Osteoblast (primary cell): ENCODE data around the gene FAM228B. TPM values are rescaled to one million over a fixed set of nuclear protein-coding genes. Genes with fewer than 3 reads are reported as not detected.
A peak's percentile ranks its signal among the peaks of the same experiment; 100 is the strongest.
"Not testable (repeated sequence)": the region's sequence is repeated elsewhere in the genome, so short reads cannot be mapped to it uniquely, and the experiment has no call there.

Experiments used
- DNase-seq: peaks from one replicate; pipeline ENCODE4 v3.0.0; 2011; ENCODE audit warnings: low spot score, mixed read lengths; ENCODE audit not compliant: insufficient read length; ENCODE audit errors: missing footprints
- H2AFZ ChIP-seq: 2 replicates; pipeline ENCODE4 v1.6.0; 2011; ENCODE audit warnings: mild to moderate bottlenecking, low read length
- H3K27ac ChIP-seq: 2 replicates; pipeline ENCODE4 v1.5.1; 2011; ENCODE audit warnings: mild to moderate bottlenecking, low read depth, low read length, moderate library complexity
- H3K27me3 ChIP-seq: 2 replicates; pipeline ENCODE4 v1.6.0; 2012; ENCODE audit warnings: mild to moderate bottlenecking, control low read depth, inconsistent platforms, low read length, moderate library complexity; ENCODE audit not compliant: insufficient read depth
- H3K36me3 ChIP-seq: 2 replicates; pipeline ENCODE4 v1.5.1; 2011; ENCODE audit warnings: mild to moderate bottlenecking, low read length, control low read depth, moderate library complexity; ENCODE audit not compliant: insufficient read depth
- H3K4me1 ChIP-seq: 2 replicates; pipeline ENCODE4 v1.5.1; 2011; ENCODE audit warnings: mild to moderate bottlenecking, low read length, control low read depth, moderate library complexity; ENCODE audit not compliant: insufficient read depth
- H3K4me2 ChIP-seq: 2 replicates; pipeline ENCODE4 v1.6.0; 2011; ENCODE audit warnings: mild to moderate bottlenecking, low read length; ENCODE audit not compliant: insufficient read depth
- H3K4me3 ChIP-seq: fragments of 200-600 bp; sonication (generic); 3 replicates; pipeline ENCODE4 v1.5.1; 2012; ENCODE audit warnings: mild to moderate bottlenecking, low read length, inconsistent platforms; ENCODE audit not compliant: insufficient read depth
- H3K79me2 ChIP-seq: 2 replicates; pipeline ENCODE4 v1.6.0; 2012; ENCODE audit warnings: mild to moderate bottlenecking, low read length, control low read depth, inconsistent platforms; ENCODE audit not compliant: insufficient read depth
- H3K9me3 ChIP-seq: 2 replicates; pipeline ENCODE4 v1.5.1; 2011; ENCODE audit warnings: low read depth, low read length, control low read depth
- H4K20me1 ChIP-seq: 2 replicates; pipeline ENCODE4 v1.6.0; 2012; ENCODE audit warnings: mild to moderate bottlenecking, low read length, control low read depth; ENCODE audit not compliant: insufficient read depth
- CTCF ChIP-seq: IDR thresholded peaks from 2 replicates; pipeline ENCODE4 v1.5.1; 2011; ENCODE audit warnings: mild to moderate bottlenecking, low read depth, low read length, moderate library complexity; ENCODE audit errors: extremely low read depth
- total RNA-seq: library from RNA; depleted of rRNA; stranded (reverse); fragments of >200 nt; gene quantifications from 2 replicates; pipeline ENCODE4 v1.2.3, GENCODE V29; 2012

The FAM228B gene
- total RNA-seq, 1 donor = 11.6 TPM

DNA sequence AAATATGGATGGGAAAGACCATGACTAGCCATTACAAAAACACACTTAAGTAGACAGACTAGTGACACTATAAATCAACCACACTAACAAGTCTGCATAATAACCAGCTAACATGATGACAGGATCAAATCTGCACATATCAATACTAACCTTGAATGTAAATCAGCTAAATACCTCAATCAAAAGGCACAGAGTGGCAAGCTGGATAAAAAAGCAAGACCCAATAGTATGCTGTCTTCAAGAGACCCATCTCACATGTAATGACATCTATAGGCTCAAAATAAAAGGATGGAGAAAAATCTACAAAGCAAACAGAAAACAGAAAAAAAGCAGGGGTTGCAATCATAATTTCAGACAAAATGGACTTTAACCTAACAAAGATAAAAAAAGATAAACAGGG lies 16.5 kb upstream of the FAM228B start:
- no peaks in the 10 kb centered on the region for H4K20me1 ChIP-seq
- no peaks in the 10 kb centered on the region for H3K79me2 ChIP-seq
- no peak for DNase-seq
- no peaks in the 10 kb centered on the region for H3K9me3 ChIP-seq
- no peaks in the 10 kb centered on the region for H3K36me3 ChIP-seq
- TF ChIP-seq CTCF = no peak
- no peak overlapping the region for H3K27ac ChIP-seq
- no peak overlapping the region for H3K4me2 ChIP-seq
- H3K4me3 ChIP-seq = no peak overlapping the region
- peaks cover 17% of the 10 kb centered on the region for H3K4me1 ChIP-seq
- H2AFZ ChIP-seq = no peak overlapping the region
- no peaks in the 10 kb centered on the region for H3K27me3 ChIP-seq

GRCh38 chr2:24107336-24107735 lies 15.9 kb upstream of the FAM228B start:
- DNase-seq = no peak
- no peaks in the 10 kb centered on the region for H3K79me2 ChIP-seq
- no peak overlapping the region for H3K27ac ChIP-seq
- no peak for TF ChIP-seq CTCF
- H3K4me2 ChIP-seq = no peak overlapping the region
- H3K27me3 ChIP-seq = no peaks in the 10 kb centered on the region
- H4K20me1 ChIP-seq = no peaks in the 10 kb centered on the region
- no peaks in the 10 kb centered on the region for H3K9me3 ChIP-seq
- peaks cover 19% of the 10 kb centered on the region for H3K4me1 ChIP-seq
- H3K4me3 ChIP-seq = no peak overlapping the region
- H3K36me3 ChIP-seq = no peaks in the 10 kb centered on the region
- no peak overlapping the region for H2AFZ ChIP-seq

DNA sequence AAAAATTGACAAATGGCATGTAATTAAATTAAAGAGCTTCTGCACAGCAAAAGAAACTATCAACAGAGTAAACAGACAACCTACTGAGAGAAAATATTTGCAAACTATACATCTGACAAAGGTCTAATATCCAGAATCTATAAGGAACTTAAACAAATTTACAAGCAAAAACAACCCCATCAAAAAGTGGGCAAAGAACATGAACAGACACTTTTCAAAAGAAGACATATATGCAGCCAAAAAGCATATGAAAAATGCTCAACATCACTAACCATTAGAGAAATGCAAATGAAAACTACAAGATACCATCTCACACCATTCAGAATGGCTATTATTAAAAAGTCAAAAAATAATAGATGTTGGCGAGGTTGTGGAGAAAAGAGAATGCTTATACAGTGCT lies 13.8 kb upstream of the FAM228B start:
- not testable (repeated sequence) for DNase-seq, H3K4me3 ChIP-seq, H2AFZ ChIP-seq, H3K27ac ChIP-seq, H3K4me2 ChIP-seq, H3K9me3 ChIP-seq, H3K36me3 ChIP-seq, H3K27me3 ChIP-seq, H3K79me2 ChIP-seq, H4K20me1 ChIP-seq
- peaks cover 19% of the 10 kb centered on the region for H3K4me1 ChIP-seq

GRCh38 chr2:24110660-24111303 lies 12.5 kb upstream of the FAM228B start:
- Histone ChIP-seq H3K4me1 (peaks cover 19% of the 10 kb centered on the region), H2AFZ (no peak overlapping the region), H3K27ac (peak overlapping the region; percentile 34), H3K4me3 (no peak overlapping the region), H3K27me3 (no peaks in the 10 kb centered on the region), H3K79me2 (no peaks in the 10 kb centered on the region), H3K9me3 (peaks cover 5% of the 10 kb centered on the region), H3K36me3 (no peaks in the 10 kb centered on the region), H3K4me2 (no peak overlapping the region), H4K20me1 (no peaks in the 10 kb centered on the region)
- no peak for TF ChIP-seq CTCF
- no peak for DNase-seq
